NCI-H2081 (cell line): ENCODE measurements around the gene SBF2.
"Not testable (repeated sequence)": the region's sequence is repeated elsewhere in the genome, so short reads cannot be mapped to it uniquely, and the experiment has no call there.

Experiments
- DNase-seq, 2 experiments: peaks; one replicate each; lab custom pipeline; 2025; lab: John Stamatoyannopoulos, UW

SBF2 gene

DNA sequence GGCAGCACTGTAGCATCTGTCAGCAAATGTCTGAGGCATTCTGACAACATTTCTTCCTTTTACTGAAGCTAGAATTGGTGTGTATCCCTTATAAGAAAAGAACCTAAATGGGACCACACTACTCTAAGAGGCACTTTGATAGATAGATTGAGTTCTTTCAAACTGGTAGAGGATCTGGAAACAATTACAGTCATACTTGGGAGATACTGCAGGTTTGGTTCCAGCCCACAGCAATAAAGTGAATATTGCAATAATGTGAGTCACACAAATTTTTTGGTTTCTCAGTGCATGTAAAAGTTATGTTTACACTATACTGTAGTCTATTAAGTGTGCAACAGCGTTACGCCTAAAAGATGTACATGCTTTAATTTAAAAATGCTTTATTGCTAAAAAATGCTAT is 96.9 kb downstream of the SBF2 start:
- DNase-seq: no peak

DNA sequence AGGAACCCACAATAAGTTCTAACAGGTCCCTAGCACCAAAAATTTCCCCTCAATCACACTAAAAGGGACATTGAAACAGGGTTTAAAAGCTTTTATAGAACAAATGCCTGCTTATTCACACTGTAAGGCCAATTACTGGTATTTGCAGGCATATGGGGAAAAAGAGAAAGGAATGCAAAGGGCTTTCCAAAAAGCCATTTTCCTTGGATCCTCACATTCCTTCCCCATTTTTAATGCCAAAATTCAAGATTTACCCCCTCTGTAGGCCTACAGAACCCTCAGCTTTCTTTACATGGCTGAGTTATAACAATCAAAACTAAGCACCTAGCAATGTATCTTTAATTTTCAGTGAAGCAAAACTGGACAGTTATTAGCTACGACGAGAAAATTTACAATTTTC is 102.0 kb downstream of the SBF2 start:
- no peak for DNase-seq

DNA sequence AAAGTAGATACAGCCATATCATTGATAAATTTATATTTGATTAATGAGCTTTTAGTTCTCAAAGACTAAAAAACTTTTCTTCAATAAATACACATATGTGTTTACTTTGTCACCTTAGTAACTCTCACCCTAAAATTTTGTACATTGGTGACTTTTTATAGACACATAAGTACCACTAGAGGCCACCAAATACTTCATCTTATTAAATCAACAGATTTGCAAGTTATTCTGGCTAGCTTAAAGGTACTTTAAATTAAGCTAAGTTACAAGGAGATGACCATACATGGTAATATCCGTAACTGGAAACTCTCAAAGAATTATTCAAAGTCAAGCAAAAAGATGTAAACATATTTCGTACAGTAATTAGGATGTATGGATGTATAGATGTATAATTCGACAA is 112.2 kb downstream of the SBF2 start:
- peak in 1 of 2 experiments; percentile 11 for DNase-seq

DNA sequence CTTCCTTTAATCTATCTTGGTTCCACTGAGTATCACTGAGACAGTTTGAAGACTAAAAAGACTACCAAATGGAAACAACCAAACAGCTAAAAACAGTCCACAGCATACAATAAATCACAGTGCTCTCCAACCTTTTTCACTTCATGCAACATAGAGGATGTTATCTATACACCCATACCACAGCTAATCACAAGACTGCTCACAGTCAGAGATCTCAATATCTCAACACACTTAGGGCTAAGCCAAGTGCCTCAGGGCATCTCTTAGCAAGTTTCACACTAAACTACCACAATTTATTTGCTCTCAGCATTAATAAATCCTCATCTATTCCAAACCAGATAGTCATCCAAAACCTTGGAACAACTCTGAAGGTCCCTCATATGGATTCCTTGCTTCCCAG is 129.4 kb downstream of the SBF2 start:
- DNase-seq: no peak

DNA sequence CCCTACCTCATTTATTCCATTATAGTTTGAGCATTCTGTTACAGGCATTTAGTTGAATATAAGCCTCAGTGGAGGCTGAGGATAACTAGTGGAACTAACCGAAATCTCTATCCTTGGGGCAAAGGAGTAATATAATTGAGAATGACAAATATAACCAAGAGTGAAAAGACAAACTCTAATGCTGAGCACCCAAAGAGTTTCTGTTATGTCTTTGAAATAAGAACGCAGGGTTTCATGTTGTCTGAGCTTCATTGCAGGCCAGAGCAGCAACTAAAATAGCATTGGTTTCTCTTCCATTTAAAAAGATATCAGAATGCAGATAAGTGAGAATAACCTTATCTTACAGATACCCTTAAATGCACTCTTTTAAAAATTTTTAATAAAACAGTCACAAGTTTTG is 131.8 kb downstream of the SBF2 start:
- DNase-seq: no peak

DNA sequence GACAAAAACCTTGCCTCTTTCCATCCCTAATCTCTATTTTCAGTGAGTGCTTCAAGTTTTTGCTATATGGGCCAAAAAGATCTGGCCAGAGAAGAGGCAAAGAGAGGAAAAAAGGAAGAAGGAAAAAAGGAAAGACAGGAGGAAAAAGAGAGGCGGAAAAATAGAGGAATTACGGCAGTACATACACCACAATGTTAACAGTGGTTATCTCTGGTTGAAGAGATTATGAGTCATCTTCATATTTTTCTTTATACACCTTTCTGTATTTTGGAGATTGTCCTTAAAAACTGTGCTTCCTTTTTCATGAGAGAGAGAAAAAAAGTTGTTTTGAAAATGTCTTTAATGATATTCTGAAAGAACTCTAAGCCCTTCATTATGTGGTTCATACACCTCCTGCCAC is 133.7 kb downstream of the SBF2 start:
- no peak for DNase-seq

DNA sequence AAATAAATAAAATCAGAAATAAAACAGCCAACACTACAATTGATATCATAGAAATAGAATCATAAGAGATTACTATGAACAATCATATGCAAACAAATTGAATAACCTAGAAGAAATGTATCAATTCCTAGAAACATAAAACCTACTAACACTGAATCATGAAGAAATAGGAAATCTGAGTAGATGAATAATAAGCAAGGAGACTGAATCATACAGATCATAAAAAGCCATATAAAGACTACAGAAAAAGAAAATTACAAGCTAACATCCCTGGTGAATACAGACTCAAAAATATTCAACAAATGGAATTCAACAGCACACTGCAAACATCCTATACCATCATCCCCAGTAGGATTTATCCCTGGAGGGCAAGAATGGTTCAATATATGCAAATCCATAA is 135.6 kb downstream of the SBF2 start:
- DNase-seq: no peak

DNA sequence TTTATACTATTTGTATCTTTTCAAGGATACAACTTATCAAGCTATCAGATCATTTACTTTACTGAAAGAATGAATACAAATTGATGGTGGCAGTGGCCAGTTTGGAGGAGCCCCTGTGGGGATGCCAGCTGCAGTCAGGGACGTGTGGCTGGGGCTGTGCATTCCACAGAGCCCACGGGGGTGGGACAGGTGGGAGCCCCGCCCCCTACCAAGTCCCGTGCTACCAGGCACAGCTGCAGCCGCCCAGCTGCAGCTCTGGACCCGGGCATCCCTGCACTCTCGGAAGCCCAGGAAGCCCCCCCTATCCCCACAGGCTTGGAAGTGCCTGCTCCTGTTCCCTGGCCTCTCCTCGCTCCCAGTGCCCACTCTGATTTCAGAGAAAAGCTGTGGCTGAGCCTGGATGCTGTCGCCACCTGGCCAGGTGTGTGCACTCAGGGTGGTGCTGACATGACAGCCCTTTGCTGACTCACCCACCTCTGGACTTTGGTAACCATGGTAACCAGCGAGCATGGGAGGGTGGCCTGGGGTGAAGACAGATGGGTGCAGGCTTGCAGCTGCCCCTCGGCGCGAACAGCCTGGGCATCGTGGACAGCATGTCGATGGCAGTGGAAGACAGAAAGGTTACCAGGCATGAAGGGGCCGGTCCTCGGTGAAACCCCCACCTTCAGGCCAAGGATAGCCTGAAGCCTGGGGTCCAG is 138.1 kb downstream of the SBF2 start:
- no peak for DNase-seq

DNA sequence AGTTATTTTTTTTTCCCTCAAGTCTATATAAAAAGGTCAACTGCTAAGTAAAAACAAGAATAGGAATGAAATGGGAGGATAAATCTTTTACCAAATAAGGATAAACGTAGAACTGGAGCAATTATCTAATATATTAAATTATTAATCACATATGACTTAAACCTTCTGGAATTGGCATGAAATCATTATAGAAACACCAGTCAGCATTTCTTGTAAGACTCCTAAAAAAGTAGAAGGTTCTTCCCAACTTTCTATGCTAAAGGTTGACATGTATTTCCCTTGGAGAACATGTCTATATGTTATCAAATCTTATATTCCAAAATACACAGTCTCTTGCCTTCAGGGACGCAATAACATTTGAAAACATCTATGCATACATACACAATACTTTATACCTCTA is 143.2 kb downstream of the SBF2 start:
- DNase-seq: no peak

DNA sequence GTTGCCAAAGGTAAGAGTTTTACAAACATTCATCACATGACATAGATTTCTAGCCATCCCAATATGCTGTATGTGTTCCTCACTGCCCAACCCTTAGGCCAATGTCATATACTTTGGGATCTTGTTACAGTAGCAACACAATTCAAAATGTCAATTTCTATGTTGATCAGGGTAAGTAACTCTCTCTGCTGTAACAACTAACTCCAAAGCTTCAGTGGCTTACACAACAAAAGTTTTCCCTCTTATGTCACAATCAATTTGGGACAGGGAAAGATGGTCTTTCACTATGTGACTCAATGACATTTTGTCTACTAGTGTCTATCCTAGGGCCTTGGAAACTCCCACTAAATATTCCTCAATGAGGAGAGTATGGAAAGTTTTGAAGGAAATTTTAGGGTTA is 144.5 kb downstream of the SBF2 start:
- DNase-seq: no peak

DNA sequence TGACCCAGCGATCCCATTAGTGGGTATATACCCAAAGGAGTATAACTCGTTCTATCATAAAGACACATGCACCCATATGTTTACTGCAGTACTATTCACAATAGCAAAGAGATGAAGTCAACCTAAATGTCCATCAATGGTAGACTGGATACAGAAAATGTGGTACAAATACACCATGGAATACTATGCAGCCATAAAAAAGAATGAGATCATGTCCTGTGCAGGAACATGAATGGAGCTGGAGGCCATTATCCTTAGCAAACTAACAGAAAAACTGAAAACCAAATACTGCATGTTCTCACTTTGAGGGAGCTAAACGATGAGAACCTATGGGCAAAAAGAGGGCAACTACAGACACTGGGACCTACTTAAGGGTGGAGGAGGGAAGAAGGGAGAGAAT is 146.8 kb downstream of the SBF2 start:
- no peak for DNase-seq

DNA sequence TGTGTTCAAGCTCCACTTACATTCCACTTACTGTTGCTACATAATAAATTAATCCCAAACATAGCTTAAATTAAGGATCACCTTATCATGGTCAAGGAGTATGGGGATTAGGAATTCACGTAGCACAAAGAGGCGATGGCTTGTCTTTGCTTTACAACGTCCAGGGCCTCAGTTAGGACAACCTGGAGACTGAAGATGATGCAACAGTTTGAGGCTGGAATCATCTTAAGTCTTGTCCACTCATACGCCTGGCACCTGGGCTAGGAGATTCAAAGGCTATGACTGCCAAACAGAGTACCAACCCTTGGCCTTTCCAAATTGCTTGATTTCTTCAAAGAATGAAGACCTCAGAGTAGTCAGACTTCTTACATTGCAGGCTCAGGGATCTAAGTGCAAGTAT is 149.1 kb downstream of the SBF2 start:
- DNase-seq: no peak

DNA sequence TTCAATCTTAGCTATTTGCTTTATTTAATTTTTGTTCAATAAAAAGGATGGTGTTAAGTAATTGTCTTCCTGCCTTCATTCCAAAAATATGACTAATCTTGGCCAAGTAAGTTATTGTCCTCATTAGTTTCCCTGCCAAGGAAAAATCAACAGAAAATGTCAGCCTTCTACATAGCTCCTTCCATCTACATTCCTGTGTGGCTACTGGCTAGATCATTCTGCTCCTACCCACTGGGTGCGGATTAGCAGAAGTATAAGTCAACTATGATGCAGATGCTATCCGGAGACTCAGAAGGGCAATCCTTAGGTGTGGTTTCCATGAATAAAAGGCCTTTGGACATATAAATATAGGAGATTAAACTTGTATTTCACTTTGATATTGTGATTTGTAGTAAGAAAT is 154.4 kb downstream of the SBF2 start:
- DNase-seq: no peak

DNA sequence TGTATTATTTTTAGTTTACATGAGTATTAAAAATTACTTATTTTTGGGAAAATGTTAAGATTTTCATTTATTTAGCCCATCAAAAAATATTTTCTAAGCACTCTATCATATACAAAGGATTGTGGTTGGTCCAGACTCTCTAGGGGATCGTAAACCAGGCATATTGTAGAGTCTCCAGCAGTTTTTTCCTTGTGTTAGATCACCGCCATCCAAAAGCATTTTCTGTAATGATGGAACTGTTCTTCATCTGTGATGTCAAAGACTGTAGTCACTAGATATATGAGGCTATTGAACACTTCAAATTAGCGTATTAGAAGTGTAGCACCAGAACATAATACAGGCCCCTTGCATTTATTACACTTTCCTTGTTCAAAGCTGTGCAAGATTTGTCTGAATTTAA is 154.9 kb downstream of the SBF2 start:
- DNase-seq: no peak

DNA sequence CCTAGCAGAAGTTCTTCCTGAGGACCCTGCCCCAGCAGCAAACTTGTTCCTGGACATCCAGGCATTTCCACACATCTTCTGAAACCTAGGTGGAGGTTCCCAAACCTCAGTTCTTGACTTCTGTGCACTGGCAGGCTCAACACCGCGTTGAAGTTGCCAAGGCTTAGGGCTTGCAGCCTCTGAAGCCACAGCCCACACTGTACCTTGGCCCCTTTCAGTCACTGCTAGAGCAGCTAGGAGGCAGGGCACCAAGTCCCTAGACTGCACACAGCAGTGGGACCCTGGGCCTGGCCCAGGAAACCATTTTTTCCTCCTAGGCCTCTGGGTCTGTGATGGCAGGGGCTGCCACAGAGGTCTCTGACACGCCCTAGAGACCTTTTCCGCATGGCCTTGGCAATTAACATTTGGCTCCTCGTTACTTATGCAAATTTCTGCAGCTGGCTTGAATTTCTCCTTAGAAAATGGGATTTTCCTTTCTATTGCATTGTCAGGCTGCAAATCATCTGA is 159.0 kb downstream of the SBF2 start:
- no peak for DNase-seq

DNA sequence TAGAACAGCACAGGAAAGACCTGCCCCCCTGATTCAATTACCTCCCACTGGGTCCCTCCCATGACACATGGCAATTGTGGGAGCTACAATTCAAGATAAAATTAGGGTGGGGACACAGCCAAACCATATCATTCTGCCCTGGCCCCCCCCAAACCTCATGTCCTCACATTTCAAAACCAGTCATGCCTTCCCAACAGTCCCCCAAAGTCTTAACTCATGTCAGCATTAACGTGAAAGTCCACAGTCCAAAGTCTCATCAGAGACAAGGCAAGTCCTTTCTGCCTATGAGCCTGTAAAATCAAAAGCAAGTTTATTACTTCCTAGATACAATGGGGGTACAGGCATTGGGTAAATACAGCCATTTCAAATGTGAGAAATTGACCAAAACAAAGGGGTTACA is 159.8 kb downstream of the SBF2 start:
- DNase-seq: not testable (repeated sequence)

DNA sequence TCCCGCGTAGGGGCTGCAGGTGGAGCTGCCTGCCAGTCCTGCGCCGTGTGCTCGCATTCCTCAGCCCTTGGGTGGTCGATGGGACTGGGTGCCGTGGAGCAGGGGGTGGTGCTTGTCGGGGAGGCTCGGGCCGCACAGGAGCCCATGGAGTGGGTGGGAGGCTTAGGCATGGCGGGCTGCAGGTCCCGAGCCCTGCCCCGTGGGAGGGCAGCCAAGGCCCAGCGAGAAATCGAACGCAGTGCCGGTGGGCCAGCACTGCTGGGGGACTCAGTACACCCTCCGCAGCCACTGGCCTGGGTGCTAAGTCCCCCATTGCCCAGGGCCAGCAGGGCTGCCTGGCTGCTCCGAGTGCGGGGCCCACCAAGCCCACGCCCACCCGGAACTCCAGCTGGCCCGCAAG is 160.8 kb downstream of the SBF2 start:
- not testable (repeated sequence) for DNase-seq

DNA sequence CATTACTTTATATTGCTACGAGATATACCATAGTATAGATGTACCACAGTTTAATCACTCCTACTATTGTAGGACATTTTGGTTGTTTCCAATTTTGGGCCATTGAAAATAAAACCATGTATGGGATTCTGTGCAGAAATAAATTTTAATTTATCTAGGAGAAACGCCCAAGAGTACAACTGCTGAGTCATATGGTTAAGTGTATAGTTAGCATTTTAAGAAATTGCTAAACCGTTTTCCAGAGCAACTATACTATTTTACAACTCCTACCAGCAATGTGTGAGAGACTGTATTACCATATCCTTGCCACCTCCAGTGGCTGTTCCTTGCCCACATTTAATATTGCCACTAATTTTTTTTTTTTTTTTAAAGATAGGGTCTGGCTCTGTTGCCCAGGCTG is 163.1 kb downstream of the SBF2 start:
- DNase-seq: no peak

DNA sequence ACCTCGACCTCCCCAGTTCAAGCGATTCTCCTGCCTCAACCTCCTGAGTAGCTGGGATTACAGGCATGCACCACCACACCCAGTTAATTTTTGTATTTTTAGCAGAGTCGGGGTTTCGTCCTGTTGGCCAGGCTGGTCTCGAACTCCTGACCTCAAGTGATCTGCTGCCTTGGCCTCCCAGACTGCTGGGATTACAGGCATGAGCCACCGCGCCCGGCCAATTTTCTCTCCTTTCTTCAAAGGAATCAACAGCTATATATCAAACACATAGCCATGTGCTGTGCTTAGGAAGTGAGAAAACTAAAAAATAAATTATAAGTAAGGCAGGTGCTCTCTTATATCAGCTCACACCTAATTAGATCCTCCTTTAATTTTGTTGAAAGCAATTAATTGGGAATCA is 164.8 kb downstream of the SBF2 start:
- not testable (repeated sequence) for DNase-seq

DNA sequence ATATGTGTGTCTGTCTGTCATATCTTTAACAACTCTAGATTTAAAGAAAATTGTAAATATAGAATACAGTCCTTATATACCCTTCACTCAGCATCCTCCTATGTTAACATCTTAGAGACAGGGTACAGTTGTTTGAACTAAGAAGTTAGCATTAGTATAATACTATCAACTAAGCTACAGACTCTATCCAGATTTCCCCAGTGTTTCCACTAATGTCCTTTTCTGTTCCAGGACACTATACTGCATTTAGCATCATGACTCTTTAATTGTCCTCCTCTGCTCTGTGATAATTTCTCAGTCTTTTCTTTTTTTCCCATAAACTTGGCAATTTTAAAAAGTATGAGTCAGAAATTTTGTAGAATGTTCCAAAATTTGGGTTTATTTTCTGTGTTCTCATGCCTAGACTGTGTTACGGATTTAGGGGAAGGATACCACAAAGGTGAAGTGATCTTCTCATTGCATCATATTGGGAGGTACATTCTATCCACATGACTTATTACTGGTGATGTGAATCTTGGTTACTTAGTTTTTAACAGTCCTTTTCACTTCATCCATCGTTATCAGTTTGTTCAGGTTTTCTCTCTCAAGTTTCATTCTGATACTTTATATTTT is 168.4 kb downstream of the SBF2 start:
- no peak for DNase-seq

DNA sequence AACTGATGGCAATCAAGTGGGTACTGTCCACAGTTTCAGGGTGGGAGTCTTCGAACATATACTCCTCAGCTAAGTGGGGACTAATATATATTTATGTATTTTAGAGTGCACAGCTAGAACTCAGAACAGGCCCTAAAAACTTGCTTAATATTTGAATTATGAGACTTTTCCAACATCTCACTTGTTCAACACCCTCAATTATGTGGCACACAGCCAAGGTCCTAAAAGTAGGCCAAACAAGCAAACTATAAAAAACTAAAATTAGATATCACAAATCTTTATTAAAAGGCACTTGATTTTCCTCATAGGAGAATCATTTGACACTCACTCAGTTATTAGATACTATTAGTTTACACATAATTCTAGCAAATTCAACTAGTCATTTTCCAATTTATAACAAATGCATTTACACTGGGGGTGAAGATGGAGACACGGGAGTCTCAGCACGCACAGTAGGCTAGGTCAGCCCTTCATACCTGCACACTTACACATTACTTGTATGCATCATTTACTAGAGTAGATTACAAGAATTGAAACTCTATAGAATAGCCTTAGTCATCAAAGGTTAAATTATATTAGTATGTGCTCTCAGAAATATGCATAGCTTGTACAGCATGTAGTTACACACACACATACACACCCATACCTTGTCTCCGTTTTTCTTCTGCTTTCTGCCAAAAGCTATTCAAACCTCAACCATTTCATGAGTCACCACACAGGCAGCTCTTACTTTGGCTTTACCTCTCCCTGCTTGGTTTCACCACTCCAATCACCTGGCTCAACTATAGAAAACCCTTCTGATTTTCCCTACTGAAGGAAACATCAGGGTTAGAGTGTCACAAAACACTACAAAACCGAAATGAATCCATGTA is 171.5 kb downstream of the SBF2 start:
- DNase-seq: no peak

DNA sequence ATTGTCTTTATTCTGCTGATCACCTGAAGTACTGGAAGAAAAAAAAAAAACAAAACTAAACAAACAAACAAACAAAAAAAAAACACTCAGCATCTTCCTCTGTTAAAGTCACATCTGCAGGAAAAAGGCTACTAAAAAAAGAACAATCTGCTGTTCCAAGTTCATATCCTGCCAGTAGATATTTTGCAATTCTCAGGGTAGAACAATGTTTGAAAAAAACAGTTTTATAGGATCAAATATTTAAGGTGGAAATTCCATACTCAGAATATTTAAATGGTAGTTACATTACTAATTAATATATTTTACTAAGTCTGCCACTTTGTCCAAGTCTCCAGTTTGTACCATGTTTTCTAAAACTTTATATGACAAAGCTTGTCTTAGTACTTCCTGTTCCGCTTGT is 175.2 kb downstream of the SBF2 start:
- DNase-seq: no peak
